GM18526 (cell line): Measurements from ENCODE around the gene ACBD4.

ENCODE experiments used
- POLR2A ChIP-seq: IDR thresholded peaks from 3 replicates; pipeline ENCODE4 v1.6.1; 2011; ENCODE audit not compliant: insufficient read length; ENCODE audit errors: extremely low read depth

The ACBD4 gene

DNA sequence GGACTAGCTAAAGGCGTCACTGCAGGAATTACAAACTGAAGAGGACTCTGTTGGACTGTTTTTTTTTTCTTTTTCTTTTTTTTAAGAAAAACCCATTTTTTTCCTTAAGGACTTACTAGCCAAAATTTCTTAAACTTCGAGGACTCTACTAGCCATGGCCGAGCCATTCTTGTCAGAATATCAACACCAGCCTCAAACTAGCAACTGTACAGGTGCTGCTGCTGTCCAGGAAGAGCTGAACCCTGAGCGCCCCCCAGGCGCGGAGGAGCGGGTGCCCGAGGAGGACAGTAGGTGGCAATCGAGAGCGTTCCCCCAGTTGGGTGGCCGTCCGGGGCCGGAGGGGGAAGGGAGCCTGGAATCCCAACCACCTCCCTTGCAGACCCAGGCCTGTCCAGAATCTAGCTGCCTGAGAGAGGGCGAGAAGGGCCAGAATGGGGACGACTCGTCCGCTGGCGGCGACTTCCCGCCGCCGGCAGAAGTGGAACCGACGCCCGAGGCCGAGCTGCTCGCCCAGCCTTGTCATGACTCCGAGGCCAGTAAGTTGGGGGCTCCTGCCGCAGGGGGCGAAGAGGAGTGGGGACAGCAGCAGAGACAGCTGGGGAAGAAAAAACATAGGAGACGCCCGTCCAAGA lies 13.7 kb downstream of the ACBD4 start:
- peak; percentile 13 for TF ChIP-seq POLR2A

- peak; percentile 29 for TF ChIP-seq POLR2A
Measured at GRCh38 chr17:45149669-45150664, 14.5 kb downstream of the ACBD4 start.

DNA sequence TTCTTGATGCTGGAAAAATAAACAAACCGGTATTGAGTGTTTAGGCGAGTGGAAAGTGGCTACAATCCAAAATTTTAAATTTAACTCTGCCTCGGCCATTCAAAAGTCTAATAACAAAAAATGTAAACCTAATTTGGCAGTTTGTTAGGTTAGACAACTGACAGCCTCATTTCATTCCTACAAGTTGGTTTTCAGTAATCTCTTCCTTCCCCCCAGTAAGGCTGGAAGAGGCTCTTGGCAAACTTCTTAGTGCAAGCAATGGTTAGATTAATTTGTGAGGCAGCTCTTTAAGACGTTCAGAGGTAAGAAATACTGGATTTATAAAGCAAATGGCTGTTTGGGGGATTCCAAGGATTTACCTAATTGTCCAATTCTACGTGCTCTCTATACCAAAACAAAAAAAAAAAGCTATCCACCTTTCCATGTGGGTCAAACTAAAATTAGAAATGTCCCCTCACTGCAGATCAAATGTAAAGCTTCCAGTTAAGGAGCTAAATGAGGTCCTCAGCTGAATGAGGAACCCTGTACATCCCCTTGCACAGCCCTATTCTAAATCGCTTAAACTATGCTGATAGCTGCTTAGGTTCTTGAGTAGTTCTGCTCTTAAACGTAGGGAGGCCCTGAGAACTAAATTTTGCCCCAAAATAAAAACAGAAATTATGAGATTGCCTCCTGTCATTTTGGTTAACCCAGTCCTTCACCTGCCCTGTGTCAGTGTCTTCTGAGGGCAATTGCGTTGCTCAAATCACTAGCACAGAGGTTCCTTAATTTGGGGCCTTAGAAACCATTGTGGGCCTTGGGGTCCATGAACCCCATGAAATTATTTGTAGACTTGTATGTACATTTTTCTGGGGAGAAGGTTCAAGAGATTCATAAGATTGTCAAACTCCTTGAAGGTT lies 15.7 kb downstream of the ACBD4 start:
- TF ChIP-seq POLR2A, result no peak

- no peak for TF ChIP-seq POLR2A
Measured at GRCh38 chr17:45155029-45155428, 19.5 kb downstream of the ACBD4 start.

DNA sequence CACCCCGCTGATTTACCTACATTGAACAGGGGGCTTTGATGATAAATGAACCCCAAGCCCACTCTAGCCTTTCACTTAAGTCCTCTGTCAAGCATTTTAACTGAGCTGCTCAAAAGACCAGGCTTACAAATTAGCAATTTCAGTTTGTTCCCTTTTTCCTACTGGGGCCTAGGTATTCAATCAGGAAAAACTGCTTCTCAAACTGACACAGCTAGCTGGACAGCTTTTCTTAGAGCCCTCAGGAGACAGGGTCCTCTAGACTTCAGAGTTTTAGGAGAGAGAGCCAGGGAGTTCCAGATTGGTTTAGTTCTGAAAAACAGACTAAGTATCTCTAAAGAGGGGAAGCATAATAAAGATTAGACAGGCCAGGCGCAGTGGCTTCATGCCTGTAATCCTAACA lies 20.0 kb downstream of the ACBD4 start:
- TF ChIP-seq POLR2A, result no peak

DNA sequence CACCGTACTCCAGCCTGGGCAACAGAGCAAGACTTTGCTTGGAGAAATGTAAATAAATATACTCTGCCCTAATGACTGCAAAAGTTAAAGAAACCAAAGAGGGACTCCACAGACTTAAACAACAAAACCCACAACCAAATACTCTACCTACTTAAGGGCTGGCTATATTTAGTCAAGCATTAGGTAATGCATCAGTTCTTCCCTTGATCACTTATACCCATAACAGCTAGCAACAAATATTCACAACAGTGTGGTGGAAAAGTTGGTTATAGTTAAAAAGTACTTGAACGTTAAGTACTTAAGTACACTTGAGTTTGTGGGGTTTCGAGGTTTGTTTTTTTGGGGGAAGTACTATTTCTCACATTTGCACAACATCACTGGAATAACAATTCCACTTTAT lies 20.8 kb downstream of the ACBD4 start:
- TF ChIP-seq POLR2A, result no peak

GRCh38 chr17:45160447-45161287 lies 25.2 kb downstream of the ACBD4 start:
- TF ChIP-seq POLR2A, result no peak

GRCh38 chr17:45161288-45162024 lies 26.0 kb downstream of the ACBD4 start, which contains the start of gene HEXIM2:
TSS of gene HEXIM2 (plus strand) at chr17:45161875. CDS start at chr17:45162794, 919 bp downstream.
- peak; percentile 92 for TF ChIP-seq POLR2A

DNA sequence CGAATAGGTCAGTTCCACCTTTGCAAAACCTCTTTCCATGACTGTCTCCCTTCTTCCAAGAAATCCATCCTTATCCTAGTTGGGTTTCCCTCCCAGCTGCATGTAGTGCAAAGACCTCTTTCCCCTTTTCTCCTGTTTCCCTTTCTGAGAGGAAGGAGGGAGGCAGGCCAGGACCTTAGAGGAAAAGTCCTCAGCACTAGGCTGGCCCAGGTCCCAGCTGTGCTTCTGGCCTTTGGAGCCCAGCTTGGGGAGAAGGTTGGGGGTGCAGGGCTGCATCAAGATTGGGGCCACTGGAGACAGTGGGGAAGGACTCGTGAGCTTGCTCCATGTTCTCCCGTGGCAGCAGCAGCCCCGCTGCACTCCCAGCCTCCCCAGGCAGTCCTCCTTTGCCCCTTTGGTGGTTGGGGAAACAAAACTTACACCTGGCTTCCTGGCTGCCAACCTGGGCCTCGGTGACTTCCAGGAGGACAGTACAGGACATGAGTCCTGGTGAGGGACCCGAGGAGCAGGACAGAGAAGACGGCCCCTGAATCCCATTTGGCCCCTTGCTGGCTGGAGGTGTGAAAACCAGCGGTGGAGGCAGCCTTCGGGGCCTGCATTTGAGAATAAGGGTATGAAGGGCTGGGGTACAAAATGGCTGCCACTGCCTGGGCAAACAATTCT lies 26.7 kb downstream of the ACBD4 start:
- no peak for TF ChIP-seq POLR2A

DNA sequence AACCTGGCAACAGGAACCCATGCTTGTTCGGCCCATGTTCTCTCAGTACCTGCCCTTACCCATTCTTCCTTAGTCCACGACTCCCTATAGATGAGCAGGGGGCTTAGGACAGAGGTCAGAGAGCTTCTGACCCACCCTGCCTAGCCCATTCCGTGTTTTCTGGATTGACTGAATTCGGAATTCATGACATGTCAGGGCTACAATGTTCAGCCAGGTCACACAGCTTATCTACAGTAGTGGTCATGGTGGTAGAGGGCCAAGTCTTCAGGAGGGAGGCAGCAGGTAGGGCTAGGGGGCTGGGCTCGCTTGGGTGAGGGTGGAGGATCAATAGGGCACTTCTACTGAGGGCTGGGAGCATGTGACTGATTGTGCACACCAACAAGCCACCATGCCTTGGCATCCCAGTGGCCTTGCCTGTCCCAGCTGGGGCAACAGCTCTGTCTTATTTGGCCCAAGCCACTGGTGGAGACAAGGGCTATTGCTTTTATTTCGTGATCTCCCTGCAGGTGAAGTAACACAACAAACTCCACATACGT lies 29.3 kb downstream of the ACBD4 start:
- no peak for TF ChIP-seq POLR2A

GRCh38 chr17:45168991-45169752 lies 33.7 kb downstream of the ACBD4 start:
- no peak for TF ChIP-seq POLR2A

DNA sequence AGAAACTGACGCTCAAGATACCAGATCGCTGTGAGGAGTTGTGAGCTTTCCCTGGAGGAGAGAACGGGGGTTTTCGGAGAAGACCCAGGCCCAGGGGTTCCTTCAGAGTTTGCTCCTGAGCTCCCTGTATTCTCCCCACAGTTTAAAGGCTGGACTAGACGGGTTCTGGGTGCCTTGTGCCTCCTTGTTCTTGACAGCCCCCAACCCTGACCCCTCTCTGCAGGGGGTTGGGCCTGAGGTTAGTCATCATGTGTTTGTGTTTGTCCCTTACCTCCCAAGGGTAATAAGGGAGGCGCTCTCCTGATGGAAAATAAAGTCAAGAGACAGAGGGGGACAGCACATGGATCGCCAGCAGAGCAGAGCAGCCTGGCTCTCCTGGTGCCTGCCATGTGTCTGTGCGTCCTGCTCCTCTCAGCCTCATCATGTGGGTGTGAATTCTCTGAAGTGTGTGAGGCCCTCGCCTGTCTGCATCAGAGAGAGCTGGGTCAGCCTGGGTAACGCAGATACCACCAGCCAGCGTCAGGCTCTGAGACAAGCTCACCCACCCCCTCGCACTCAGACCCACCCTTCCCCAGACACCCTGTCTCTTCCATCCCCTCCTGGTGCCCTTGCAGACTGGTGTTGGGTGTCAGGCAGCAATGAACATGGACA lies 34.9 kb downstream of the ACBD4 start:
- TF ChIP-seq POLR2A, result no peak
